OCI-LY7 (cell line): ENCODE results near the gene PIP5K1C. TPM values are rescaled to one million over a fixed set of nuclear protein-coding genes. Genes with fewer than 3 reads are reported as not detected.
"Not testable (repeated sequence)": the region's sequence is repeated elsewhere in the genome, so short reads cannot be mapped to it uniquely, and the experiment has no call there.

Experiments used
- BruUV-seq: library from RNA; stranded (reverse); fragments of 400-500 nt; replicated peaks from 2 replicates; lab custom pipeline; 2021; lab: Mats Ljungman, UMichigan
- CTCF ChIA-PET: fragments of 300-600 bp; sonication (Branson Sonifier 250); formaldehyde crosslinking; loops from one replicate; lab custom pipeline; 2022; ENCODE audit warnings: antibody characterized with exemption; ENCODE audit not compliant: unreplicated experiment; lab: Charles Lee
- POLR2A ChIA-PET: fragments of 300-600 bp; sonication (Branson Sonifier 250); formaldehyde crosslinking; loops from one replicate; lab custom pipeline; 2022; ENCODE audit warnings: antibody characterized with exemption; lab: Charles Lee
- DNase-seq: peaks from one replicate; pipeline ENCODE4 v3.0.0-alpha.2; 2015; ENCODE audit warnings: low spot score
- H2AFZ ChIP-seq: fragments of 200-600 bp; sonication (generic), shearing (Covaris generic); 2 replicates; pipeline ENCODE4 v1.6.1; 2014; ENCODE audit warnings: mild to moderate bottlenecking, antibody characterized with exemption, low read length, moderate library complexity
- H3K27ac ChIP-seq: fragments of 200-600 bp; sonication (generic); 2 replicates; pipeline ENCODE4 v1.5.1; 2014; ENCODE audit warnings: mixed run types, low read depth, mild to moderate bottlenecking, moderate library complexity, low read length, inconsistent platforms; ENCODE audit not compliant: poor library complexity, severe bottlenecking
- H3K36me3 ChIP-seq: fragments of 200-600 bp; sonication (generic); 2 replicates; pipeline ENCODE4 v1.6.1; 2014; ENCODE audit warnings: mild to moderate bottlenecking, antibody characterized with exemption, low read length, moderate library complexity, mixed read lengths; ENCODE audit not compliant: insufficient read depth
- H3K4me1 ChIP-seq: fragments of 200-600 bp; sonication (generic); 2 replicates; pipeline ENCODE4 v1.5.1; 2014; ENCODE audit warnings: mild to moderate bottlenecking, low read length; ENCODE audit not compliant: insufficient read depth, poor library complexity, severe bottlenecking
- H3K4me2 ChIP-seq: fragments of 200-600 bp; sonication (generic); 2 replicates; pipeline ENCODE4 v1.6.1; 2014; ENCODE audit warnings: mild to moderate bottlenecking, low read length
- H3K4me3 ChIP-seq: fragments of 200-600 bp; sonication (generic); 2 replicates; pipeline ENCODE4 v1.5.1; 2014; ENCODE audit warnings: mild to moderate bottlenecking, low read depth, low read length; ENCODE audit not compliant: poor library complexity, severe bottlenecking
- H3K79me2 ChIP-seq: fragments of 200-600 bp; sonication (generic); 2 replicates; pipeline ENCODE4 v1.6.1; 2016; ENCODE audit warnings: low read depth, mild to moderate bottlenecking, low read length, moderate library complexity, mixed read lengths; ENCODE audit not compliant: insufficient read depth
- H3K9me2 ChIP-seq: fragments of 200-600 bp; sonication (generic); 2 replicates; pipeline ENCODE4 v1.6.1; 2016; ENCODE audit warnings: mild to moderate bottlenecking, low read length, mixed read lengths; ENCODE audit not compliant: insufficient read depth
- H3K9me3 ChIP-seq: fragments of 200-600 bp; sonication (generic); 2 replicates; pipeline ENCODE4 v1.6.1; 2014; ENCODE audit warnings: mild to moderate bottlenecking, mixed run types, low read length, mixed read lengths
- H4K20me1 ChIP-seq: fragments of 200-600 bp; sonication (generic); 2 replicates; pipeline ENCODE4 v1.6.1; 2014; ENCODE audit warnings: mild to moderate bottlenecking, antibody characterized with exemption, low read length, moderate library complexity, mixed read lengths; ENCODE audit not compliant: insufficient read depth
- EZH2phosphoT487 ChIP-seq: fragments of 200-600 bp; sonication (generic); IDR thresholded peaks from 2 replicates; pipeline ENCODE4 v1.6.1; 2018; ENCODE audit warnings: low read depth, borderline replicate concordance, mild to moderate bottlenecking, mixed run types, antibody characterized with exemption, low read length, moderate library complexity, mixed read lengths
- intact Hi-C: fragments of 100-400 bp; cut with micrococcal nuclease; formaldehyde crosslinking; loops from one replicate; pipeline ENCODE4 v1.10.0; 2022; ENCODE audit not compliant: unreplicated experiment
- total RNA-seq, 2 experiments: library from RNA; depleted of rRNA in 1 of 2; stranded (reverse); fragments of >200 nt in 1 of 2; shearing (Covaris generic) in 1 of 2; gene quantifications; 2 replicates each; pipeline ENCODE4 v1.2.3, GENCODE V29; 2014 to 2022
- TF ChIP-seq, protein P1 (sequence below): fragments of 200-600 bp; sonication (generic); conservative IDR thresholded peaks from 2 replicates; pipeline ENCODE4 v1.5.1; 2014; ENCODE audit warnings: mild to moderate bottlenecking, antibody characterized with exemption, low read length, moderate library complexity, mixed read lengths

The PIP5K1C gene
- total RNA-seq, 2 experiments from 2014 or later = 7.6 to 15.1 TPM

DNA sequence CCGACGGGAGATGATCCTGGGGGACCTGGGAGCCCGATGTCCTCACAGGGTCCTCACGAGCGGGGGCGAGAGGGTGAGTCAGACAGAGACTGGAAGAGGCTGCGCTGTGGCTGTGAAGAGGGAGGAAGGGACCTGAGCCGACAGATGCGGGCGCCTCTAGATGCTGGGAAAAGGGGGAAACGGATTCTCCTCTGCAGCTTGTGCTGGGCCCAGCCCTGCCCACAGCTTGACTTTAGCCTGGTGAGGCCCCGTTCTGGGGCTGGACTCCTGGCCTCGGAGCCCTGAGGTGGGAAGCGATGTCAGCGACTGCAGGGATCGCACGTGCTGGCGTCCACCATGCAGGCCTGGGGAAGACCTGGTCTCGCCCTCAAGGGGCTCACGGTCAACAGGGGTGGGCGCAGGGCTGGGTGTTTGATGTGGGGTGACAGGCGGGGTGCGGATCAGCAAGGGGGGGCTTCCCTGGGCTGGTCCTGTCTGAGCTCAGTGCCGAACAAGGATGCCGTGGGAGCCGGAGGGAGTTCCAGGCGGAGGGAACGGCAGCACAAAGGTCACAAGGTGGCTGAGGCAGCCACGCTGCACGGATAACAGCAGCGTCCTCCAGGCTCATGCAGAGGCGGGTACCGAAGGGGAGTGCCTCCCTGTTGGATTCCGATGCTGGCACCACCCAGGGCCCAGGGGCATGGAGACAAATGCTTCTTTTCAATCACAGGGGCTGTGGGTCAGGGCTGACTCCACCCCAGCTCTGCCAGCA, 31.8 kb downstream of the PIP5K1C start:
- H2AFZ ChIP-seq = no peak overlapping the region
- no peaks in the 10 kb centered on the region for H3K79me2 ChIP-seq
- no peaks in the 10 kb centered on the region for H3K9me3 ChIP-seq
- peaks cover 33% of the 10 kb centered on the region for H3K4me1 ChIP-seq
- H3K4me3 ChIP-seq = no peak overlapping the region
- DNase-seq = no peak
- no TSS peak for BruUV-seq
- H3K9me2 ChIP-seq = no peaks in the 10 kb centered on the region
- no peak overlapping the region for H3K4me2 ChIP-seq
- H4K20me1 ChIP-seq = no peaks in the 10 kb centered on the region
- H3K27ac ChIP-seq = no peak overlapping the region
- CTCF ChIA-PET = no interaction called here
- no peaks in the 10 kb centered on the region for H3K36me3 ChIP-seq
- TF ChIP-seq EZH2phosphoT487 = no peak
- TF ChIP-seq, protein P1, sequence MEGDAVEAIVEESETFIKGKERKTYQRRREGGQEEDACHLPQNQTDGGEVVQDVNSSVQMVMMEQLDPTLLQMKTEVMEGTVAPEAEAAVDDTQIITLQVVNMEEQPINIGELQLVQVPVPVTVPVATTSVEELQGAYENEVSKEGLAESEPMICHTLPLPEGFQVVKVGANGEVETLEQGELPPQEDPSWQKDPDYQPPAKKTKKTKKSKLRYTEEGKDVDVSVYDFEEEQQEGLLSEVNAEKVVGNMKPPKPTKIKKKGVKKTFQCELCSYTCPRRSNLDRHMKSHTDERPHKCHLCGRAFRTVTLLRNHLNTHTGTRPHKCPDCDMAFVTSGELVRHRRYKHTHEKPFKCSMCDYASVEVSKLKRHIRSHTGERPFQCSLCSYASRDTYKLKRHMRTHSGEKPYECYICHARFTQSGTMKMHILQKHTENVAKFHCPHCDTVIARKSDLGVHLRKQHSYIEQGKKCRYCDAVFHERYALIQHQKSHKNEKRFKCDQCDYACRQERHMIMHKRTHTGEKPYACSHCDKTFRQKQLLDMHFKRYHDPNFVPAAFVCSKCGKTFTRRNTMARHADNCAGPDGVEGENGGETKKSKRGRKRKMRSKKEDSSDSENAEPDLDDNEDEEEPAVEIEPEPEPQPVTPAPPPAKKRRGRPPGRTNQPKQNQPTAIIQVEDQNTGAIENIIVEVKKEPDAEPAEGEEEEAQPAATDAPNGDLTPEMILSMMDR = no peak
- POLR2A ChIA-PET = no interaction called here
- intact Hi-C loops = no loop called here

DNA sequence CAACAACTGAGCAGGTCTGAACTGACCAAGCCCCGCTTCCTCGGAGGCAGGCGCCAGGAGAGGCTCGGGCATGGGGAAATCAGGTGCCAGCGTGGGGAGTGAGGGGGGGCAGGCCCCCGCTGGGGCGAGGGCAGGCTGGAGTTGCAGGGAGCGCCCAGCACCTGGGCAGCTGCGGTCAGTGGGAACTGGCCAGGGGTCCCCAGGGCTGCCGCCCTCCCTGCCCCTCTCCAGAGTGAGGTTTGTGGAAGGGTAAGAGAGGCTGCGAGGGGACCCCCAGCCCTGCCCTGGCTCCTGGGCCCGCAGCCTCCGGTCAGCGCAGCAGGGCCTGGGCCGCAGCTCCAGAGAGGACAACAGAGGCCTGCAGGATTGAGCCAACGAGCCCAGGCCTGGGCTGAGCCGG, 32.5 kb downstream of the PIP5K1C start:
- ChIA-PET CTCF (no interaction called here), POLR2A (no interaction called here)
- Histone ChIP-seq H3K36me3 (no peaks in the 10 kb centered on the region), H2AFZ (no peak overlapping the region), H3K4me2 (no peak overlapping the region), H3K9me2 (no peaks in the 10 kb centered on the region), H3K27ac (no peak overlapping the region), H3K79me2 (no peaks in the 10 kb centered on the region), H4K20me1 (no peaks in the 10 kb centered on the region), H3K4me3 (no peak overlapping the region), H3K4me1 (peaks cover 33% of the 10 kb centered on the region), H3K9me3 (no peaks in the 10 kb centered on the region)
- DNase-seq = no peak
- intact Hi-C loops = no loop called here
- no peak for TF ChIP-seq EZH2phosphoT487
- TF ChIP-seq, protein P1 = no peak
- BruUV-seq = no TSS peak

DNA sequence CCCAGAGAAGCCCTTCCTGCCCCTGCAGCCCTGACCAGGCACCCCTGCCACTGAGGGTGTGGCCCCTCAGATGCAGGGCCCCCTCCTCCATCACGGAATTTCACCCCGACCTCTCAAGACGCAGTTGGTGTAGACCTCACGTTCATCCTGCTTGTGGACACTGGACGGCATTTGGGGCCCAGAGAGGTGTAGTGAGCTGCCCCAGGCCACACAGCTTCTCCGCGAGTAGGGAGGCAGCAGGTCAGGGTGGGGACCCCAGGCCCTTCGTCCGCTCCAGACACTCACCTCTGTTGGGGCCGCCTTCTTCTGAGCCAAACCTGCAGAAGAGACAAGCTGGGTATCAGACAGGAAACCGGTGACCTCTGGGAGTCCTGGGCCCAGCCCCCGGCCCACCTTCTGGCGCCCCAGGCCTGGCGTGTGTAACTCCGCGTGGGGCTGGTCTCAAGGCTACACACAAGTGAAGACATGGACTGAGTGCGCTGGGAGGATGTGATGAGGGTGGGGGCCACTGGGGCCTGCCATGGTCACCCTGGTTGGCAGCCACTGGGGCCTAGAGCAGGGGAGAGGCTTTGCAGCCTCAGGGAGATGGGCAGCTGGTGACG, 33.1 kb downstream of the PIP5K1C start:
- BruUV-seq = no TSS peak
- H3K4me1 ChIP-seq = peaks cover 32% of the 10 kb centered on the region
- H3K36me3 ChIP-seq = no peaks in the 10 kb centered on the region
- intact Hi-C loops = no loop called here
- H3K9me2 ChIP-seq = no peaks in the 10 kb centered on the region
- POLR2A ChIA-PET = interaction anchor here (0.6 kb wide), 1 partner anchor 51 kb away, joined by 4 read pairs; no protein-coding TSS in a partner anchor
- no peak overlapping the region for H3K4me3 ChIP-seq
- H3K27ac ChIP-seq = no peak overlapping the region
- no peak for DNase-seq
- no peaks in the 10 kb centered on the region for H4K20me1 ChIP-seq
- H3K79me2 ChIP-seq = no peaks in the 10 kb centered on the region
- no peak overlapping the region for H2AFZ ChIP-seq
- H3K4me2 ChIP-seq = no peak overlapping the region
- CTCF ChIA-PET = no interaction called here
- no peaks in the 10 kb centered on the region for H3K9me3 ChIP-seq
- TF ChIP-seq EZH2phosphoT487 = no peak
- TF ChIP-seq, protein P1 = no peak

DNA sequence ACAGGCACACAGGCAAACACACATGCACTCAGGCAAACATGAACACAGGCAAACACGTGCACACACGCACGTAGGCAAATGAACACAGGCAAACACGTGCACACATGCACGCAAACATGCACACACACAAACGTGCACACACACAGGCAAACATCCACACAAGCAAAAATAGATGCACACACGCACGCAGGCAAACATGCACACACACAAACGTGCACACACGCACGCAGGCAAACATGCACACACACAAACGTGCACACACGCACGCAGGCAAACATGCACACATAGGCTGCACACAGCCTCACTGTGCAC, 33.8 kb downstream of the PIP5K1C start:
- CTCF ChIA-PET, BruUV-seq, H3K36me3 ChIP-seq, H4K20me1 ChIP-seq, H3K9me3 ChIP-seq, H2AFZ ChIP-seq, H3K79me2 ChIP-seq, H3K27ac ChIP-seq, DNase-seq, H3K4me3 ChIP-seq, H3K9me2 ChIP-seq: not testable (repeated sequence)
- H3K4me1 ChIP-seq = peaks cover 26% of the 10 kb centered on the region
- peak overlapping the region; percentile 94; the same call in 1 of the 2 replicates for H3K4me2 ChIP-seq
- POLR2A ChIA-PET = interaction anchor here (0.6 kb wide), 1 partner anchor 51 kb away, joined by 4 read pairs; no protein-coding TSS in a partner anchor
- intact Hi-C loops = loop anchor here (1.0 kb wide), 1 partner anchor 40 kb away; no protein-coding TSS in a partner anchor
